Endothelial cell of umbilical vein (primary cell): ENCODE data around the gene TP53TG5. TPM values are rescaled to one million over a fixed set of nuclear protein-coding genes. Genes with fewer than 3 reads are reported as not detected.

ENCODE experiments used
- BruUV-seq: library from RNA; stranded (reverse); fragments of 400-500 nt; replicated peaks from 2 replicates; lab custom pipeline; 2021; lab: Mats Ljungman, UMichigan
- CTCF ChIA-PET: fragments of 300-600, 350-600 bp; sonication (Branson Sonifier 250); formaldehyde crosslinking; loops from one replicate; lab custom pipeline; 2021; ENCODE audit warnings: antibody characterized with exemption, inconsistent platforms; lab: Charles Lee
- POLR2A ChIA-PET: fragments of 300-600, 350-600 bp; sonication (Branson Sonifier 250); formaldehyde crosslinking; loops from one replicate; lab custom pipeline; 2021; ENCODE audit warnings: antibody characterized with exemption, inconsistent platforms; lab: Charles Lee
- DNase-seq: peaks from one replicate; pipeline ENCODE4 v3.0.0-alpha.2; 2011; ENCODE audit warnings: low read depth, low spot score
- FAIRE-seq: peaks from 2 replicates; lab custom pipeline; 2011; peaks lifted over from hg19 to GRCh38; lab: Jason Lieb, UNC
- H2AFZ ChIP-seq: 2 replicates; pipeline ENCODE4 v1.6.0; 2012; ENCODE audit warnings: low read depth, low read length, control low read depth, inconsistent platforms
- H3K27ac ChIP-seq: 2 replicates; pipeline ENCODE4 v1.5.1; 2011; ENCODE audit warnings: low read depth, mild to moderate bottlenecking, control low read depth, low read length, moderate library complexity; ENCODE audit not compliant: insufficient read depth
- H3K27me3 ChIP-seq, 2 experiments: 2 replicates each; pipeline versions ENCODE4 v1.6.0 to v1.6.1; 2011; ENCODE audit warnings: low read length in 2 of 2, mixed read lengths in 1 of 2; ENCODE audit not compliant: control insufficient read depth in 2 of 2, insufficient read depth in 2 of 2
- H3K36me3 ChIP-seq, 2 experiments: 2 replicates in 1 of 2; 3 replicates in 1 of 2; pipeline ENCODE4 v1.5.1; 2011; ENCODE audit warnings: low read length in 2 of 2, mild to moderate bottlenecking in 1 of 2, moderate library complexity in 1 of 2; ENCODE audit not compliant: control insufficient read depth in 2 of 2, insufficient read depth in 2 of 2; ENCODE audit errors: extremely low read depth in 1 of 2
- H3K4me1 ChIP-seq: 3 replicates; pipeline ENCODE4 v1.5.1; 2011; ENCODE audit warnings: mild to moderate bottlenecking, low read length; ENCODE audit not compliant: control insufficient read depth, insufficient read depth; ENCODE audit errors: extremely low read depth
- H3K4me2 ChIP-seq: 2 replicates; pipeline ENCODE4 v1.6.1; 2011; ENCODE audit warnings: low read length, control low read depth, mixed read lengths; ENCODE audit not compliant: insufficient read depth
- H3K4me3 ChIP-seq, 3 experiments: fragments of 200-600 bp in 1 of 3; sonication (generic), shearing (Covaris generic) in 1 of 3; replicated peaks in 1 of 3; 2 replicates each; pipeline ENCODE4 v1.5.1; 2011 to 2016; ENCODE audit warnings: control low read depth in 3 of 3, low read length in 3 of 3, mild to moderate bottlenecking in 2 of 3, inconsistent platforms in 1 of 3, low read depth in 1 of 3, moderate library complexity in 1 of 3; ENCODE audit not compliant: insufficient read depth in 1 of 3
- H3K79me2 ChIP-seq: 2 replicates; pipeline ENCODE4 v1.6.0; 2012; ENCODE audit warnings: low read length, inconsistent platforms; ENCODE audit not compliant: control insufficient read depth, insufficient read depth
- H3K9ac ChIP-seq: replicated peaks from 2 replicates; pipeline ENCODE3; 2011; ENCODE audit warnings: low read length, control low read depth; ENCODE audit not compliant: insufficient read depth; ENCODE audit errors: extremely low read depth
- H3K9me1 ChIP-seq: replicated peaks from 3 replicates; pipeline ENCODE4 v1.6.0; 2011; ENCODE audit warnings: mild to moderate bottlenecking, low read length; ENCODE audit not compliant: control insufficient read depth, insufficient read depth; ENCODE audit errors: extremely low read depth
- H3K9me3 ChIP-seq: replicated peaks from 2 replicates; pipeline ENCODE4 v1.5.1; 2012; ENCODE audit warnings: low read length, inconsistent platforms; ENCODE audit not compliant: control insufficient read depth, insufficient read depth
- H4K20me1 ChIP-seq: replicated peaks from 2 replicates; pipeline ENCODE3; 2011; ENCODE audit warnings: mild to moderate bottlenecking, low read length; ENCODE audit not compliant: control insufficient read depth, insufficient read depth; ENCODE audit errors: extremely low read depth
- CTCF ChIP-seq, 2 donors: IDR thresholded peaks; 1 replicate in 1 of 2; 2 replicates in 1 of 2; pipeline ENCODE4 v1.5.1; 2011; ENCODE audit warnings: low read length in 2 of 2, mild to moderate bottlenecking in 2 of 2, moderate library complexity in 2 of 2, control low read depth in 1 of 2, inconsistent platforms in 1 of 2, low read depth in 1 of 2; ENCODE audit not compliant: insufficient read depth in 1 of 2; ENCODE audit errors: extremely low read depth in 1 of 2
- EZH2 ChIP-seq: IDR thresholded peaks from 2 replicates; pipeline ENCODE4 v1.6.1; 2012; ENCODE audit warnings: borderline replicate concordance, low read depth, mild to moderate bottlenecking, moderate library complexity, low read length, inconsistent platforms; ENCODE audit not compliant: severe bottlenecking
- FOS ChIP-seq: IDR thresholded peaks from 2 replicates; pipeline ENCODE4 v1.6.1; 2011; ENCODE audit warnings: mild to moderate bottlenecking, low read length, moderate library complexity, borderline replicate concordance; ENCODE audit not compliant: insufficient read depth
- GATA2 ChIP-seq: IDR thresholded peaks from 2 replicates; pipeline ENCODE4 v1.7.0; 2011; ENCODE audit warnings: low read depth, mild to moderate bottlenecking, moderate library complexity, mixed read lengths, low read length; ENCODE audit not compliant: insufficient read length, insufficient read depth
- JUN ChIP-seq: IDR thresholded peaks from 2 replicates; pipeline ENCODE4 v1.6.1; 2011; ENCODE audit warnings: borderline replicate concordance, low read depth; ENCODE audit not compliant: insufficient read length, insufficient read depth
- MAX ChIP-seq: IDR thresholded peaks from 2 replicates; pipeline ENCODE4 v1.6.1; 2011; ENCODE audit not compliant: insufficient read depth, insufficient read length
- MYC ChIP-seq: IDR thresholded peaks from one replicate; pipeline ENCODE4 v1.6.1; 2011; ENCODE audit warnings: mild to moderate bottlenecking, low read depth, low read length
- POLR2A ChIP-seq: IDR thresholded peaks from 2 replicates; pipeline ENCODE4 v1.6.1; 2012; ENCODE audit warnings: low read depth, mild to moderate bottlenecking, control low read depth, low read length
- POLR2AphosphoS5 ChIP-seq: IDR thresholded peaks from 2 replicates; pipeline ENCODE4 v1.6.1; 2012; ENCODE audit warnings: low read depth, mild to moderate bottlenecking, control low read depth, low read length, moderate library complexity; ENCODE audit not compliant: insufficient read depth
- dilution Hi-C: fragments of 300-500 bp; cut with MboI; formaldehyde crosslinking; loops from one replicate; pipeline ENCODE4 v1.15.0; 2019; ENCODE audit warnings: low sequenced_read_pairs; ENCODE audit not compliant: extremely low pct_ligation_motif_present
- intact Hi-C: fragments of 100-400 bp; cut with micrococcal nuclease; formaldehyde crosslinking; loops from one replicate; pipeline ENCODE4 v1.10.0; 2022
- polyA plus RNA-seq, 4 experiments: library from polyadenylated mRNA; depleted of rRNA in 3 of 4; stranded (reverse) in 3 of 4; unstranded in 1 of 4; fragments of >200 nt; gene quantifications; 2 replicates each; pipeline versions ENCODE4 v1.2.1 to v1.2.3, GENCODE V29; 2011 to 2012; ENCODE audit warnings: missing spikeins in 1 of 4
- total RNA-seq: library from RNA; stranded (reverse); gene quantifications from 2 replicates; pipeline ENCODE4 v1.2.3, GENCODE V29; 2021

The TP53TG5 gene
- total and polyA plus RNA-seq, 2 donors (not counting 3 experiments of a cell fraction or from before 2014, with no cell fraction given): not detected

GRCh38 chr20:45399018-45399417 lies 20.9 kb upstream of the TP53TG5 start:
- Histone ChIP-seq H3K9me3 (no peaks in the 10 kb centered on the region), H2AFZ (no peak overlapping the region), H3K27ac (no peak overlapping the region), H3K27me3 (peaks cover 0 to 1% of the 10 kb centered on the region in 2 experiments), H3K36me3 (no peaks in the 10 kb centered on the region), H3K4me1 (no peaks in the 10 kb centered on the region), H3K9ac (no peak overlapping the region), H3K79me2 (no peaks in the 10 kb centered on the region), H4K20me1 (no peaks in the 10 kb centered on the region), H3K4me2 (no peak overlapping the region), H3K9me1 (no peaks in the 10 kb centered on the region), H3K4me3 (no peak overlapping the region)
- FAIRE-seq (no peak), DNase-seq (no peak)
- TF ChIP-seq EZH2: no peak
- no peak for TF ChIP-seq FOS
- TF ChIP-seq POLR2AphosphoS5: no peak
- no peak for TF ChIP-seq POLR2A
- TF ChIP-seq MYC: no peak
- TF ChIP-seq JUN: no peak
- TF ChIP-seq CTCF (IDR thresholded peaks at IDR 0.05; ENCODE audit: extremely low read depth in 1 of 2, insufficient read depth in 1 of 2, low read depth in 1 of 2, low read length in 2 of 2): no peak
- TF ChIP-seq MAX: no peak
- TF ChIP-seq GATA2: no peak
- dilution Hi-C loops: no loop called here
- BruUV-seq: no TSS peak
- ChIA-PET CTCF (interaction anchor here (1.2 kb wide), 1 partner anchor 38 kb away, joined by 3 read pairs; no protein-coding TSS in a partner anchor), POLR2A (no interaction called here)
- intact Hi-C loops: no loop called here
